HG02885 (cell line): ENCODE results near the gene GM2A.
"Not testable (repeated sequence)": the region's sequence is repeated elsewhere in the genome, so short reads cannot be mapped to it uniquely, and the experiment has no call there.

Source experiments
- ATAC-seq: cut with Tn5 transposase; IDR thresholded peaks from one replicate; pipeline ENCODE4 v1.9.1; 2021; ENCODE audit warnings: mild to moderate bottlenecking; ENCODE audit not compliant: unreplicated experiment, poor library complexity

The GM2A gene

DNA sequence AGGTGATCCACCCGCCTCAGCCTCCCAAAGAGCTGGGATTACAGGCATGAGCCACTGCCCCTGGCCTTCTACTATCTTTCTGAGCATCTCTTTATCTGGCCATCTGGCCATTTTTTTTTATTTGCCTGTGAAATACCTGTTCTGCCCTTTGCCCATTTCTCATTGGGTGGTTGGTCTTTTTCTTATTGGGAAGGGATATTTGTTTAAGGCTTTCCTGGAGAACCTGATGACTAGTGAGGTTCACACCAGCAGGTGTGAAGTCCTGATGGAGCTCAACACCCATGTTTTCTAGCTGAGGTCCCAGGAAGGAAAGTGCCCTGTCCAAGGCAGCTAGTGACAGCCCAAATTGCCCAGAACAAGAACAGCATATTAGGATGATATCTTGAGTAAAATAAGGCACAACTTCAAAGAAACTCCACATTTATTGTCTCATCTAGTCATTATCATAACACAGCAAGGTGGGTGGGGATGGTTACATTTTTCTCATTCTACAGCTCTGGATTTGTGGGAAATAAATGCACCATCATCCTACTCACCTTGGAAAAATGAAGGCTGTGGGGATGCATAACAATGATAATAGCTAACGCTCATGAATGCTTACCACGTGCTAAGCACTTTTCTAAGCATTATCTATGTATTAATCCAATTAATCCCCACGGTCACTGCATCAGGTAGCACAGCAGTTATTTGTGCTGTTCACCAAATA, 30.3 kb downstream of the GM2A start:
- no peak for ATAC-seq

DNA sequence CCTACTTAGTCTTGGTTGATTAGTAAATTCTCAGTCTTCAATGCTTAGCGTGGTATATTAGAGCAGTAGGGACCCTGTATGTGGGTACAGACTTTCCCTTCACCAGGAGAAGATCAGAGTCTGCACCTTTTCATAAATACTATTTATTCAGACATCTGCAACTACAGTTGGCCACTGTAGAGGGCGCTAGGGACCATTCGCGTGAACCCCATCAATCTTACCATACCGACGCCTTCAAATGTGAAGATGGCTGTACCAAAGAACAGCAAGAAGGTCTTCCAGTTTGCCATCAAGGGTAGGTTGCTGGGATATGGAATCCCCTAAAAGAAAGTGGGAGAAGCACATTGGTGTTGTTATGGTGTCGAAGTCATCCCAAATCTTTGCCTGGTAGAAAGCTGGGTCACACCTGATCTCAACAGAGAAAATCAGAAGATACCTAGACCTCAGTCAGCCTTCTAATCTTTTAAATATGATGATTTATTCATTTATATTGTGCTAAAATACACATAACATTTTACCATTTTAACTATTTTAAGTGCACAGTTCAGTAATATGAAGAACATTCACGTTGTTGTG, 31.5 kb downstream of the GM2A start:
- ATAC-seq = no peak

DNA sequence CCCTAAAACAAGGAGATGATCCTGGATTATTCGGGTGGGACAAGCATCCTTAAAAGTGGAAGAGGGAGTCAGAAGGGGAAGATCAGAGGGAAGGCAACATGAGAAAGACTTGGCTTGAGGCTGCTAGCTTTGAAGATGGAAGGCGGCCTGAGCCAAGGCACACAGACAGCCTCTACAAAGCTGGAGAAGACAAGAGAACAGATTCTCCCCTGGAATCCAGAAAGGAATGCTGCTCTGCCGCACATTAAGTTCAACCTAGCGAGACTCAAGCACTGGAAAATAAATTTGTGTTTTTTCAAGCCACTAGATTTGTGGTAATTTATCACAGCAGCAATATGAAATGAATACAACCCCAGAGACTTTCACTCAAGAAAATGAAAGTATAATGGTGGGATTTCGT, 32.7 kb downstream of the GM2A start:
- ATAC-seq = no peak

DNA sequence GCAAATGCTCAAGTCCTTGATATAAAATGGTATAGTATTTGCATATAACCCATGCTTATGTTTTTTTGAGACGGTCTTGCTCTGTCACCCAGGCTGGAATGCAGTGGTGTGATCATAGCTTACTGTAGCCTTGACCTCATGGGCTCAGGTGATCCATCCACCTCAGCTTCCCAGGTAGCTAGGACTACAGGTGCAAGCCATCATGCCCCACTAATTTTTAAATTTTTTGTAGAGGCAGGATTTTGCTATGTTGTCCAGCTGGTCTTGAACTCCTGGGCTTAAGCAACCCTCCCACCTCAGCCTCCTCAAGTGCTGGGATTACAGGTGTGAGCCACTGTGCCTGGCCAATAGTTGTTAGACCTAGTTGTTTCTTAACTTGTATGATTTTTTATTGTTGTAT, 33.3 kb downstream of the GM2A start:
- ATAC-seq = no peak

DNA sequence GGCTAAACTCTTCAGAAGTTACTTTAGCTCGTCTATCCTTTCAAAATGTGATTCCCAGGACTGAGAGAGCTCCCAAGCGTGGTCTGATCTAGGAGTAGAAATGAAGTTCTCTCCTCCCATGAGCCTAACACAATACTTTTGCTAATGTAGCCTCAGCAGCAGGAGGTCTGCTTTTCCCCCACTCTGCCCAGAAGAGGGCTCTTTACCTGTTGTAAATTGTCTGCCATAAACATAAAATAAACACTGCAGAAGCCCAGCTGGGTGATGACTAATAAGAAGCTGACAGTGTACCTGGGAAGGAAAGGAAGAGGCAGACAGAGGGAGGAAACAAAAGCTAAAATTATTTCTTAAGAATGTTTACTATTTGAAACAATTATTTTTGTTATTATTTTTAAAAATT, 35.2 kb downstream of the GM2A start:
- no peak for ATAC-seq

DNA sequence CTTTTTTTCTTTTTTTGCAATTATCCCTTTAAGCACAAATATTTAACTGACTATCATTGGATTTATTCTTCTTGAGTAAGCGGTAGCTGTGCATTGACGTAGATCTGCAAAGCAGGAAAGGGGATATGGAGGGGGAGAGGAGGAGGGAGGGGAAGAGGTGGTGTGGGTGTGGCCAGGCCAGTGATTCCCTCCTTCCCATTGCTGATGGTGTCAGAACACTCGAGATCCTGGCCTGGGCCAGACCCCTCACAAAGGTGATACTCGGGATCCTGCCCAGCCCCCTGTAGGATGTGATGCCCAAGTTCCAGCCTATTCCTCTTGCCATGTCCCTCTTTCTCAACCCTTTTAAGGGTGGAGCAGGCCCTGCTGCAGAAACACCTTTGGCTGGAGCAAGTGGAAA, 40.6 kb downstream of the GM2A start:
- no peak for ATAC-seq

DNA sequence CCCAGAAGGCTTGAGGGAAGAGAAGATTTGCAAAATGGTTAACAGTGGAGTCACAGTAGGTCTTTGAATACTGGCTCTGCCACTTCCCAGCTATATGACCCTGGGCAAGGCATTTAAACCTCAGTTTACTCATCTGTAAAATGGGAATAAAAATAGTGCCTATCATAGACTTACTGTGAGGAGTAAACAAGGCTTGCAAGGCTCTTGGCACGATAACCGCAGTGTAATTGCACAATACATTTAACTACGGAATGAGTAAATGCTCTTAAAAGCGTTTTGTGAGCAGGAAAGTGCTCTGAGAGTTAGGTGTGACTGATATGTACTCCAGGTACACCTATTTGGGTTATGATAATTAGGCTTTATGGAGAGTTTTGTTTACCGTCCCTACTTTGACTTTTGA, 42.2 kb downstream of the GM2A start:
- no peak for ATAC-seq

DNA sequence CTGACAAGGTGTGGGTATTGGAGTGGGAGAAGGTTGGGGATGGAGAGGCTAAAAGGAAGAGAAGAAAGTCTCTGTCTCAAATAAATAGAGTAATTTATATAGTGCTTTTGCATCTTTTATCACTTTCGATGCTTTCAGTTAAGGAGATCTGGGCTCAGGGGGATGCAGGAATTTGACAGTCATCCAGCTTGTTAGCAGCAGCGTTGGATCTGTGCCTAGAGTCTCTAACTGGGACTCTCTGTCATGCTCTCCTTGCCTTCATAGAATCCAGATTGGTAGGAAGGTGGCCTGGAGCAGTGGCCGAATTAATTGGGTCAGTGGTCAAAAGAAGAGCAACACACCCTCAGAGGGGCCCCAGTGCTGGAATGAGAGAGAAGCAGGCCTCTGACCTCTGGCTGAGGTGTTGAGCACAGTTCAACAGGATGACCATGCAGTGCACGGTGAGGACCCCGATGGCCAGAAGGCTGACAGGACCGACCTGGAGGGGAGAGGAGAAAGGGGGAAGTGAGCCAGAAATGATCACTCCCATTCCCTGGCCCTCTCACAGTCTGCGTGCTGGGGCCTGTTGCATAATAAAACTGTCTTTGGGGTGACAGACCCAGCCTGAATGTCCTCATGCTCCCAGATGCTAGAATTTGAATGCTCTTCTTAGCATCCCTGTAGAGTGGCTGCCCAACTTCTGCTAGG, 42.9 kb downstream of the GM2A start:
- no peak for ATAC-seq

DNA sequence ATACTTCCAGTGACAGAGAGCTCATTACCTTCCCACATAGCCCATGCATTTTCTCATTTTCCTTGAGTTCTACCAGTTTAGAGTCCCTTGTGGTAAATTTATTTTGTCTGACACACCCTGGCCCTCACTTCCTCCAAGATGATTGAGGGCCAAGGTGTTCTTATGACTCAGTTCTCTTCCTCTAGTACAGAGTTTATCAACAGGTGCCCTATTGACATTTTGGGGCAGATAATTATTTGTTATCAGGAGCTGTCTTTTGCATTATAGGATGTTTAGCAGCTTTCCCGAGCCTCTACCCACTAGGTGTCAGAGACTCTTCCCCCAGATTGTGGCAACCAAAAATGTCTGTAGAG, 43.5 kb downstream of the GM2A start:
- no peak for ATAC-seq

DNA sequence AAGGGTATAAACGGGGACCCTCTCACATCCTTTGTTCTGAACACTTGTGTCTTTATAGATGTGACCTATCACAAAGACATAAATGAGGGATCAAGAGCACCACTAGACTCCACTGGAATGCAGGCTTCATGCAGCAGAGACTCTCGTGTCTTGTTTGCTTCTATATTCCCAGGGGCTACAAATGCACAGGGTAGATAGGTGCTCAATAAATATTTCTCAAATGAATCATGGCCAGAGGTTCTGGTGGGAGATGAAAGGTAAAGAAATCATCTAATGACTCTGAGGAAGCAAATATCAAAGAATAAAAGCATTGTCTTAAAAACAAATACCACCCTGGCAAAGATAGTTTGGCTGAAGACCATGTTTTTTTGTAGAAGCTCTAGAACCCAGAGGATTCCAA, 44.0 kb downstream of the GM2A start:
- ATAC-seq = no peak

DNA sequence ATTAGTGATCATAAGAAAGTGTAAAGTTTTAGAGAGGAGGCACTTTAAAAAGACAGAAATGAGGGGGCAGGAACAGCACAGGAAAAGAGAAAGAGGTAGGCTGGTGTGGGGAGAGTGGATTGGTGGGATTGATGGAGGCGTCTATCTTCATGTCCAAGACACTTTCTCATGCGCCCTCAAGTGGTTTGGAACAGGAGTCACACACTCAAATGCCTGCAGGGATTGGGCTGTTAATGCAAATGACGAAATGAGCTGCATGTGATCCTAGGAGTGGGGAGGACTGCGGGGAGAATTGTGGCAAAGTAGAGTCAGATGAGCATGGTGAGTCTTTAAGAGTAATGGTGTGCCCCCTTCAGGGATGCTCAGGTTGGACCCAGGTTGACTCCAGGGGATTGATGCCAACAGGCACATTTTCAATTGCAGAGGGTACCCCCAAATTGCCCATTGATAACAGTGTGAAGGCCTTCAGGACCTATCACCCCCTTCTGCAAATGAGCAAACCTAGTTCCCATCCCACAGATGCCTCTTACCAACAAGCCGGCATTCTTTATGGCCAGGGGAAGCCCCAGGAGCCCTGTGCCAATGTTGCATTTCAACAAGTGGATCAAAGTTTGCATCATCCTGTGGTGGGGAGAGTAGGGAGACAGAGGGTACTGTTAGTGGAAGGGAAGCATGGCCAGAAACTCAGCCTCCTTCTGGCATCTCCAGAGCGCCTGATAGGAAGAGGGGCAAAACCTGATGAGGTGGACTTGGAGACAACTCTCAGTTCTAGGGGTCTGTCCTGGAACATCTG, 45.3 kb downstream of the GM2A start:
- peak; percentile 65 for ATAC-seq

DNA sequence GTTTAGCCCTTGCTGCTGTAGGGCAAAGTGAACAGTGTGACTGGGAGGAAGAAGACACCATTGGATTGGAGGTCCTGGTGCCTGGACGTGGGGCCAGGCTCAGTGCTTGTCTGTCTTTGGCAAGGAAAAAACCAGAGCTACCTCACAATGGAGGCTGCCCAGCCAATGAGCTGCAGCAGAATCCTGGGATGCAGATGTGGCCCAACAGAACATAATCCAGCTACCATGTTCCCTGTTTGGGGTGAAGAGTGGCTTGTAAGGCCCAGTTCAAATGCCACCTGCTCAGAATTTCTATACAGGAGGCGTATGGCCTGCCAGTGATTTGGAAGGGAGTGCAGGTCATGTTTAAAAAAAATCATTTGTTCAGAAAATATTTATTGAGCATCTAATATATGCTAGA, 50.7 kb downstream of the GM2A start, which contains the start of gene SLC36A3:
SLC36A3 (minus strand) TSS at position 101 of the 400 bp plus-strand sequence. CDS start 412 bp downstream, outside the sequence.
- no peak for ATAC-seq

DNA sequence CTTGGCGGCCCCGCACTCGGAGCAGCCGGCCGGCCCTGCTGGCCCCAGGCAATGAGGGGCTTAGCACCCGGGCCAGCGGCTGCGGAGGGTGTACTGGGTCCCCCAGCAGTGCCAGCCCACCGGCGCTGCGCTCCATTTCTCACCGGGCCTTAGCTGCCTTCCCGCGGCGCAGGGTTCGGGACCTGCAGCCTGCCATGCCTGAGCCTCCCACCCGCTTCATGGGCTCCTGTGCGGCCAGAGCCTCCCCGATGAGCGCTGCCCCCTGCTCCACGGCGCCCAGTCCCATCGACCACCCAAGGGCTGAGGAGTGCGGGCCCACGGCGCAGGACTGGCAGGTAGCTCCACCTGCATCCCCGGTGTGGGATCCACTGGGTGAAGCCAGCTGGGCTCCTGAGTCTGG, 56.3 kb downstream of the GM2A start:
- not testable (repeated sequence) for ATAC-seq

DNA sequence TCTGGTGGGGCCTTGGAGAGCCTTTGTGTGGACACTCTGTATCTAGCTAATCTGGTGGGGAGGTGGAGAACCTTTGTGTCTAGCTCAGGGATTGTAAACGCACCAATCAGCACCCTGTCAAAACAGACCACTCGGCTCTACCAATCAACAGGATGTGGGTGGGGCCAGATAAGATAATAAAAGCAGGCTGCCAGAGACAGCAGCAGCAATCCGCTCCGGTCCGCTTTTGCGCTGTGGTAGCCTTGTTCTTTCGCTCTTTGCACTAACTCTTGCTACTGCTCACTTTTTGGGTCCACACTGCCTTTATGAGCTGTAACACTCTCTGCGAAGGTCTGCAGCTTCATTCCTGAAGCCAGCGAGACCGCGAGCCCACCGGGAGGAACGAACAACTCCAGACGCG, 56.8 kb downstream of the GM2A start:
- ATAC-seq = not testable (repeated sequence)

DNA sequence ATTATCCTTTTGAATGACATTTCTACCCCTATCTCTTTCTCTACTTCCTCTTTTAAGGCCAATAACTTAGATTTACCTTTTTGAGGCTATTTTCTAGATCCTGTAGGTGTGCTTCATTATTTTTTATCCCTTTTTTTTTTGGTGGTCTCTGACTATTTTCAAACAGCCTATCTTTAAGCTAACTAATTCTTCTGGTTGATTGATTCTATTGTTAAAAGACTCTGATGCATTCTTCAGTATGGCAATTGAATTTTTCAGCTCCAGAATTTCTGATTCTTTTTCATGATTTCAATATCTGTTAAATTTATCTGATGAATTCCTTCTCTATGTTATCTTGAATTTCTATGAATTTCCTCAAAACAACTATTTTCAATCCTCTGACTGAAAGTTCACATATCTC, 57.9 kb downstream of the GM2A start:
- no peak for ATAC-seq

DNA sequence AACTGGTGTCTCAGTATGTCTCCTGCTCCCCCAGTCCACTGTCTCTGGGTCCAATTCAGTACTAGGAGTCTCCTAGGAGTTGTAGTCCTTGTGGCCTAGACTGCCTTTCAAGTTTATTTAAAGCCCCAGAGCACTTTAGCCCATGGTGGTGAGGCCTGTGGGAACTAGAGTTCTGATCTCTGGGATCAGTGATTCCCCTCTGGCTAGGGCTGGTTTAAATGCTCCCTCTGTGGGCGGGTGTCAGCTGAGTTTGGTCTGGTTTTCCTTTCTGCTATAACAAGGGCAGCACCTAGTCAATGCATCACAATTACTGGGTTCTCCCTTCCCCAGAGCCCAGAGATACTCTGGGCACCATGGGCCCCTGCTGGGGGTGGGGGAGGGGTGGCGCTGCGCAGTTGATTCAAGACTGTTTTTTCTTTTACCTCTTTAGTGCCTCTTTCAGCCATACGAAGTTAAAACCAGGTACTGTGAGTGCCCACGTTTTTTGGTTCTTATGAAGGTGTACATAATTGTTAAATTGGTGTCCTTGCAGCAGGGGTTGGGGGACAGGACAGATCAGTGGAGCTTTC, 59.9 kb downstream of the GM2A start:
- no peak for ATAC-seq

DNA sequence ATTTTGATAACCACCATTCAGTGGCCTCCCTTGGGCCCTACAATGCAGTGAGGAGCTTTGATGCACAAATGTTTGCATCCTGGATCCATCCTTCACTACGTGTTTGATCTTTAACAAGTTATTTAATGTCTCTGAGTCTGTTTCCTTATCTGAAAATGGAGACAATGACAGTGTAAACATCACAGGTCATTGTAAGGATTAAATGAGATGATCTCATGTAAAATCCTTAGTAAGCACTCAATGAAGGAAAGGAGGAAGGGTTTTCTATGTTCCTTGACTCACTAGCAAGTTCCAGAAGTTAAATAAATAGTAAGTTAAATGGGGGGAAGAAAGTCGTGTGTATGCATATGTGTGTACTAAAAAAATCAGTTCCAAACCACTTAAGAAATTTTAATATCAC, 60.4 kb downstream of the GM2A start:
- no peak for ATAC-seq

DNA sequence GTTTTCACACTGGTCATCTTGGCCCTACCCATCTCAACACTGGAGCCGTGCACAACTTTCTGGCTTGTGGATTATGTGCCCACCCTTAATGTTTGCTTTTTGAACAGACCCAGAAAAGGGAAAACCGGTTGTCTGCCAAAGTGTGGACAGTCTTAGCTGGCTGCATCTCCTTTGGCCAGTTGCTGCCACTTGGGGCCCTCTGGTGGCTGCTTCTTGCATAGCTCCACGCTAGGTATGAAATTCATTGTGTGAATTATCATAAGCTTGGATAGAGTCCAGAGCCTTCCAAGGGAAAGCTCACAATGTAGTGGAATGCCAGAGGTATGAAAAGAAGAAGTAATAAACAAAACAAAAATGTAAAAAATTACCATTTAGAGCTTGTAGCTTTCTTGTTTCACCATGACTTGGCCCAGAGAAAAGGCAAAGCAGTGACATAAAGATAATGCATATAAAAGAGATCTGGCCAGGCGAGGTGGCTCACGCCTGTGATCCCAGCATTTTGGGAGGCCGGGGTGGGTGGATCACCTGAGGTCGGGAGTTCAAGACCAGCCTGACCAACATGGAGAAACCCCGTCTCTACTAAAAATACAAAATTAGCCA, 63.1 kb downstream of the GM2A start:
- ATAC-seq = peak; percentile 82

DNA sequence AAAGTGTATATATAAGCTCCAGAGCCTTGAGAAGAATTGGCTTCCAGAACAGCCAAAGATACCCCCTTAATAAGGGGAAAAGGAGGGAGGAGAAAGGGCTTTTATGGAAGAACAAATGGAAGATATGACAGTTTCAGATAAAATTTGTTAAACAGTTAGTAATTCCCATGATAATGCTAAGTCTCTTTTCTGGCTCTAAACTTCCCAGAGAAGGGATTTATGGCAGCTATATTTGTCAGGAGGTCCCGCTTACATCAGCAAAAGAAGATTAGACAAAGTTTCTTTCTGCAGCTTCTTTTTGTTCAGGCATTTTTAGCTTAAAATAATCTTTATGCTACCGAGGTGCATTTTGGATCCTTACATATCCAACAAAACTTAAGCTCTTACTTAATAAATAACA, 64.9 kb downstream of the GM2A start:
- ATAC-seq = no peak
